Activated CD4-positive, CD25-positive, alpha-beta regulatory T cell treated with anti-CD3 and anti-CD28 coated beads, Interleukin-2, amount 50 U/mL, for 16 hours (primary cell): ENCODE measurements around the gene SFXN5.

Experiments used
- DNase-seq: peaks from one replicate; pipeline ENCODE4 v3.0.0-alpha.2; 2020; ENCODE audit warnings: low read depth, low spot score

Gene SFXN5

DNA sequence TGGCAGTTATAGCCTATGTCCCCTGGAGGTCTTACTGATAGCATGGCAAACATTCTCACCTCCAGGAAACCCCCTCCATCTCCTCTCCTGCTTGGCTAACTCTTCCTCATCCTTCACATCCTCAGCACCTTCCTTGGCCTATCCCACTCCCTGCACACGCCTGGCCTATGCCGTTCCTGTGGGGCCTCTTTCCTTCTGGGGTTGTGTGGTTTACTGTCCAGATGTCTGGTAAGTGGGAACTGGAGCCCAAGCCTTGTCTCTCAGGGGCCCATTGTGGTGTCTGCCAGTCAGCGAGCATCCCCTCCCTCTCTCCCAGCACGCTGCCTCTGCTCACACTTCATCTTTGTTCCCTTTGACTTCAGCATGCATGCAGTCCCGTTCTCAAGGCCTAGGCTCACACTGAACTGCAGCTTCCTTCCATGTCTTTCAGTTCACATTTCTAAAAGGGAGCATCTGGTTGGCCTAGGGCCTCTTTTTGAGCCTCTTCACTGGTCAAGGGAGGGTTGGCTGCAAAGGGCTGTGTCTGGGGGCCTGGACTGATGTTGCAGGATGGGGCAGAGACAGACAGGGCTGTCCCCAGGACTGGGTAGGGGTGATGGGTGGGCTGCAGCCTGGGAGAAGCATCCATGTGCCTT is 171.2 kb downstream of the SFXN5 start:
- no peak for DNase-seq

DNA sequence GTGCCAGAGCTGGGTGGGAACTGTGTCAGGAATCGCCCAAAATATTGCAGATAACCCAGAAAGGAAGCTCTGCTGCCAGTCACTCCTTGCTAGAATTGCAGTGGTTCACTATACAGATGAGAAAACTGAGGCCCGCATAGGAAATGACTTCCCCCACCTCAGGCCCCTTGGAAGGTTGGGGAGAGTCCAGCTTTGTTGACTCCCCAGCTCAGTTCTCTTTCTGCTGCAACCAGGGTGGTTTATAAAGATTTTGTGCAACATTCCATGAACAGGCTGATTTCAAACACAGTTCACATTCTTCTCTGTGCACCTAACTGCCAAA is 173.0 kb downstream of the SFXN5 start:
- DNase-seq: no peak

DNA sequence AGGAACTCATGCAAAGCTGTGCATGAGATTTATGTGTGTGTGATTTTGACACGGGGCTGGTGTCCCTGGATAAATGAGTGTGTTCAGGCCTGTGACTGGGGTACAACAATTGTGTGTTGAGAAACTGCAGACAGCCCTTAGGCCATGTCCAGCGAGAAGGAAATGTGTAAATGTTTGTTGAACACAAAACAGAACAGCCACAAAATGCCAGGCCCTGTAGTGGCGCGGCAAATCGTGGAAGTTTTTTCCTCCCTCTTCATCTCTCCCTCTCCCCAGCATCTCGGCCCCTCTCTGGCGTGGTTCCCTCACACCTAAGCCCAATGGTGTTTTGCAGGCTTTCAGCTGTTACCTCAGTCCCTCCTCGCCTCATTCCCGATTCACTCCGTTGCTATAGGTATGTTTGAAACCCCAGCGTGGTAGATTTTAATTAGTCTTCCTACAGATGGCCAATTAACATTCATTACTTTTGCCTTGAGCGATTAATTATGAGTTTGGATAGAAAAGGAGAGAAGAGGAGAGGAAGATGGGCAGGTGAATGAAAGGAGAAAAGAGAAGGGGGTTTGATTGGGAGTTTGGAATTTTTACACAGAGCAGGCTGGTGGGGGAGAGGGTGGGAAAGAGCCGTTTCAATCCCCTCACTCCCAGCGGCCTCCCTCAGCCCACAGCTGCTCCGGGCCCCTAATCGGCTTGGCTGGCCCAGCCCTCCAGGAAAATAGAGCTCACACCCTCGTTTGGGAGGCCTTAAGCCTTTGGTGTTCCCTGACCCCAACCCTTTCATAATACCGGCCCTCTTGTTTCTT is 173.5 kb downstream of the SFXN5 start:
- DNase-seq: no peak

DNA sequence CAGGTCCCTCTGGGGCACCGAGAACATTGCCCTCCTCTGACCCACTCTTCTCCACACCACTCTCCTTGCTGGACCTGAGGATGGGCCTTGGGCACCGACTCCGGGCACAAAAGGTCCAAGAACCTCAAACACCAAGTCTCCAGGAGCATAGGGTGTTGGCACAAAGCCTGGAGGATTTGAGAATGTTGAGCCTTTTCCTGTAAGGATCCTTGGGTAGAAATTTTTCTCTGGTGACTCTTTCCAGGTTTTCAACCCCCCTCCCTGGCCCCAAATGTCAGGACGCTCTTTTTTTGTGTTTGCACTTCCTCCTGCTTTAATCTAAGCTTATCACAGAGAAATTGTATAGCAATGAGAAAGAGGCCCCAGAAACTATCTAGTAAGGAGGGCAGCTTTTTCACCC is 175.1 kb downstream of the SFXN5 start:
- no peak for DNase-seq

DNA sequence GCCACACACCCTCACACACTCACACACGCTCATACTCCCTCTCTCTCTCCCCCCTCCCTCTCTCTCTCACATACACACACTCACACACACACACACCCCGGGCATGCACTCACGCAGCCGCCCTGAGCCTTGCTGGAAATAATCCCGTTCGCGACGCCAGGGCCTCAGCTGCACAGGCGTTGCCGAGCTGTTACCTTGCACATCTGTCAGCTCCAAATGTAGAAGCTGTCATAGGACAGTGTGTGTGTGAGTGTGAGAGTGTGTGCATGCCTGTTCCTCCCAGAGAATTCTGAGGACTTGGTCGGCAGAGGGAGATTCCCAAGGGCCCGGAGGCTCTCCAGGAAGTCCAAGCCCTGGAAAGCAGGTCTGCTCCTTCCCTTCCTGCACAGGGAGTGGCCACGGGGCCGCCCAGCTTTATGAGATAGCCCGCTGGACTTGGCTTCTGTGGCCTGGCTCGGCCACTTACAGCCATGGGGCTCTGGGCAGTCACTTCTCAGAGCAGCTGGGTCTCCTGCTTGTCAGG is 175.7 kb downstream of the SFXN5 start:
- DNase-seq: no peak

DNA sequence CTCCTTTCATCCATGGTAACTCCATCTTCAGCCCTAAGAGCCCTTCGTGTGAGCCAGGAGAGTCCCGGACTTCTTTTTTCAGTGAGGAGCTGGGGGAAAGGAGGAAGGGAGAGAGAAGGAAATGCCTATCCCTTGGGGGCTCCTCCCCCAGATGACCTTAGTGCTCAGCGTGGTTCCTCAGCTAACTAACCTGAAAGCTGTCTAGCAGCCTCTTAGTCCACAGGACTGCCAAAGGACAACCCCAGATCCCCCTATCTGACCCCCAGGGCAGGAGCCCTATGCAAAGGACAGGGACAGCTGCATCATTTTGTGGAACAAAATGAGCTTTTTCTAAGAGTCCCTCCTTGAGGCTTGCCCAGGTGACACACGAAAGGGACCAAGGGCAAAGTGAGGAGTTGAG is 176.4 kb downstream of the SFXN5 start:
- DNase-seq: no peak

DNA sequence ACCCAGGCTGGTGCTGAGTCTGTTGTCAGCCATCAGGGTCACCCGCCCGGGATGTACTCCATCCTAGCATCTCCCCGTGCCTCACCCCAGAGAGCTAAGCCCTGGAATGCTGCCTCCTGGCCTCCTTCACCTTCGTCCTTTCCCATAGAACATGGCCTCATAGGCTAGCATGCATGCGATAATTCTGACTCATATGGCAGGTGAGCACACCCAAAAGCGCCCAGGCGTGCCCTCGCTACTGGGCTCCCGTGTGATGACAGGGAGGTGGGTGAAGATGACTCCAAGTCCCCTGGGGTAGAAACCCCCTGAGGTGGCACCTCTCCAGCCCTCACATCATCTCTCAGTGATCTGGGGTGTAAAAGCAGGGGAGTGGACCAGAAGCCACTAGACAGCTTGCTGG is 177.0 kb downstream of the SFXN5 start:
- no peak for DNase-seq

DNA sequence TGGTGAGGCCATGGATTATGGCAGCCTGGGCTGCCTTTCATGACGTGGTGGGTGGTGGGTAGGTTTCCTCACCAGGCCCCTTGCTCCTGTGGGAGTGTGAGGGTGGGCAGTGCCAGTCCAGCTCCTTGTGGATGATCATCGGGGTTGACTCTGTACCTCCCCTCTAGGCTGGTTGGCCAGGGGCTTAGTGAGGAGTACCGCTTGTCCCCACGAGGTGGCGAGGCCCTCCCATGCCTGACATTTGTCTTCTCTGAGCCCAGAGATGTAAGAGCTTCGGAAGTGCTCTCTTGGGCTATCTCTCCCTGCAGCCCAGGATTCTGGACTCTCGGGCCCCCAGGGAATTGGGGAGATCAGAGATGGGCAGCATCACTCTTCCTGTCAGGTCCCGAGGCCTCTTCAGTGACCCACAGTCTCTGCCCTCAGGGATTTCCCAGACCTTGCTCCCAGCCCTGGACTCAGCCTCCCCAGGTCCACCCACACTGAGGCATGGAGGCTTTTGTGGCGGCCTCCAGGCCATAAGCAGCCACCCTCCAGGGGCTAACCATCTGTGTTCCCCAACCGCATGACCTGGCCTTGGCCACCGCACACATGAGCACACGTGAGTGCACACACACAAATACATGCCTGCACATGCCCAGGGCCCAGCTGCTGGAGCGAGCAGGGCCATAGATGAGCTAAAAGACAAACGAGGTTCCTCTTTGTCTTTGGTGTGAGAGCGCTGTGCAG is 177.8 kb downstream of the SFXN5 start:
- DNase-seq: no peak

DNA sequence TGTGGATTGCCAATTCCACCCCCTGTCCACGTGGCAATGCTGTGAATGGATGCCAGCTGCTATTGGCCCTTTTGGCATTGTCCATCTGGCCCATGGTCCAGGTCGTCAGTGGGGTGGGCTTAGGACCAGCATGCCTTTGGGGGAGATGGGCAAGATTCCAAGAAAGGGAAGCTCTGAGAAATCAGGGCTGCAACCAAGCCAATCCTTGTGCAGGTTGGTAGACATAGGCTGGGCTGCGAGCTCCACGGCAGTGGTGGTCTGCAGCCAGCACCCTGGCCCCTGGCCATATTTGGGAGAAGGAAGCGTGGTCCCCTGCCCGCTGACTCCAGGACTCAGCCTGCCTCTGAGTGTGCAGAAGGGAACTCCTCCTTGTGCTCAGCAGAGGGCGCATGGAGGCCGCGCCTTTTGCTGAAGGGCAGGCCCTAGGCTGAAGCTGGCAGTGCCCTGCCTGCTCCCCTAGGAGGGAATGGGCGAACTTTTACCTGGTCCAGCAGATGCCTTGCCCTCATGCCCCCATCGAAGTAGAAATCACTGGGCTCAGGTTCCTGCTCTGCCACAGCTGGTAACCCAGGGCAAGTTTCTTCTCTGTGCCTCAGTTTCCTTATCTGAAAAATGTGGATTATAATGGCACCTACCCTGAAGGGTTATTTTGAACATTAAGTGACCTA is 178.9 kb downstream of the SFXN5 start:
- DNase-seq: no peak
